AG09309 (cell line): Measurements from ENCODE around the gene LRFN2.

Experiments
- DNase-seq: peaks from one replicate; pipeline ENCODE4 v3.0.0-alpha.2; 2010; ENCODE audit warnings: low read depth
- H3K4me3 ChIP-seq: 2 replicates; pipeline ENCODE4 v1.5.1; 2011; ENCODE audit warnings: mild to moderate bottlenecking, low read depth, low read length, moderate library complexity; ENCODE audit not compliant: control insufficient read depth
- TF ChIP-seq, protein P1 (sequence below): IDR thresholded peaks from 2 replicates; pipeline ENCODE4 v1.5.1; 2011; ENCODE audit warnings: mild to moderate bottlenecking, low read depth, low read length, inconsistent platforms; ENCODE audit not compliant: insufficient read depth, control insufficient read depth; ENCODE audit errors: missing control alignments

LRFN2 gene

DNA sequence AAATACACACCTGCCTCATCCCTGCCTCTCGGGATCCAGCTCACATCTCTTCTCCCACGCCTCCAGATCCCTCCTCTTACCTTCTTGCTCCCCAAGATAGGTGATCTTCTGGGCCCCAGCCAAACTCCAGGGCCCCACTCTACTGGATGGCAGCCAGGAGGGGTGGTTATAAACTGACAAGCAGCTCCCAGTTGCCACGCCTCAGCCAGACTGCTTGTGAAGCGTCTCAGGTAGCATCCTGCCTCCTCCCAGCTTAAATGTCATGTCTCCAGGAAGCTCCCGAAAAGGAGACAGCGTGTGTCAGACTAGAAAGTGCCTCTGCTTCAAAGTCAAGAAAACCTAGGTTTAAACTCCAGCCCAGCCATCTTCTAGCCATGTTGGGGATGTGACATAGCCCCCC is 114.1 kb downstream of the LRFN2 start:
- DNase-seq = no peak
- TF ChIP-seq, protein P1, sequence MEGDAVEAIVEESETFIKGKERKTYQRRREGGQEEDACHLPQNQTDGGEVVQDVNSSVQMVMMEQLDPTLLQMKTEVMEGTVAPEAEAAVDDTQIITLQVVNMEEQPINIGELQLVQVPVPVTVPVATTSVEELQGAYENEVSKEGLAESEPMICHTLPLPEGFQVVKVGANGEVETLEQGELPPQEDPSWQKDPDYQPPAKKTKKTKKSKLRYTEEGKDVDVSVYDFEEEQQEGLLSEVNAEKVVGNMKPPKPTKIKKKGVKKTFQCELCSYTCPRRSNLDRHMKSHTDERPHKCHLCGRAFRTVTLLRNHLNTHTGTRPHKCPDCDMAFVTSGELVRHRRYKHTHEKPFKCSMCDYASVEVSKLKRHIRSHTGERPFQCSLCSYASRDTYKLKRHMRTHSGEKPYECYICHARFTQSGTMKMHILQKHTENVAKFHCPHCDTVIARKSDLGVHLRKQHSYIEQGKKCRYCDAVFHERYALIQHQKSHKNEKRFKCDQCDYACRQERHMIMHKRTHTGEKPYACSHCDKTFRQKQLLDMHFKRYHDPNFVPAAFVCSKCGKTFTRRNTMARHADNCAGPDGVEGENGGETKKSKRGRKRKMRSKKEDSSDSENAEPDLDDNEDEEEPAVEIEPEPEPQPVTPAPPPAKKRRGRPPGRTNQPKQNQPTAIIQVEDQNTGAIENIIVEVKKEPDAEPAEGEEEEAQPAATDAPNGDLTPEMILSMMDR = no peak
- no peak overlapping the region for H3K4me3 ChIP-seq

GRCh38 chr6:40472353-40472752 is 114.8 kb downstream of the LRFN2 start:
- no peak overlapping the region for H3K4me3 ChIP-seq
- DNase-seq = no peak
- TF ChIP-seq, protein P1 = no peak

GRCh38 chr6:40471243-40471642 is 115.9 kb downstream of the LRFN2 start:
- no peak for DNase-seq
- H3K4me3 ChIP-seq = no peak overlapping the region
- TF ChIP-seq, protein P1 = no peak

- no peak overlapping the region for H3K4me3 ChIP-seq
- TF ChIP-seq, protein P1 = no peak
- DNase-seq = no peak
These were observed 117.8 kb downstream of the LRFN2 start for GRCh38 chr6:40469323-40469722.

DNA sequence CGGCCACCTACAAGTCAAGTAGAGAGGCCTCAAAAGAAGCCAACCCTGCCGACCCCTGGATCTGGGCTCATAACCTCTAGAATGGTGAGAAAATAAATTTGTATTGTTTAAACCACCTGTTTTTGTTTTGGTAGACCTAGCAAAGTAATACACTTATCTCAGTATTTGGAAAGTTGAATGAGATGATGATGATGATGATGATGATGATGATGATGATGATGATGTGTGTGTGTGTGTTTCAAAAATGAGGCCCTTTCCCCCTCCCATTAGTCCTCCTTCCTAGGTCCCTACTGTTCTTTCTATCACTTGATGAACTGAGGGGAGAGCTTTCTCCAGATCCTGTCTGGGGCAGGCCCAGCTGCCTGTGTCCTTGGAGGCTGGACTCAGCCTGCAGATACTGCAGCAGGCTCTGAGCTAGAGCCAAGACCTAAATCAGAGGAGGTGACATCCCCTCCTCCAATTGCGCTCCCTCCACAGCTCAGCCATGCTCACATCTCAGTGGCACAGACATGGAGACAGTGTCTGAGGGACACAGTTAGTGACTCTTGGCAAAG is 120.1 kb downstream of the LRFN2 start:
- H3K4me3 ChIP-seq = no peak overlapping the region
- no peak for DNase-seq
- TF ChIP-seq, protein P1 = no peak

DNA sequence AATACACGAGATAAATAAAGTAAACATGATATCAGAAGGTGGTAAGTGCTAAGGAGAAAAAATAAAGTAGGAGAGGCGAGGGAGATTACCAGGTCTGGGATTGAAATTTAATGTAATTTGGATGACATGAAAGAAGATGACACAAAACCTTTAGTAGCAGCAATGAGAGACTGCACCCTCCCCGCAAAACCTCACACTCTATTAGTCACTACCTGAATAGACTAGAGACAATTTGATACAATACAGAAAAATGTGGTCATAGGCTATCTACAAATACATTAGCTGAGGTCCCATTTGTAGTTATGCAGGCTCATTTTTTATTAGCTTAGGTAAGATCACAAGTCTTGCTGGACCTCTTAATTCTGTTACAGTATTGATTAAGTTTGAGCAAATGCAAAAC is 125.5 kb downstream of the LRFN2 start:
- TF ChIP-seq, protein P1 = no peak
- H3K4me3 ChIP-seq = no peak overlapping the region
- DNase-seq = no peak

GRCh38 chr6:40460380-40460779 is 126.8 kb downstream of the LRFN2 start:
- TF ChIP-seq, protein P1 = no peak
- H3K4me3 ChIP-seq = no peak overlapping the region
- no peak for DNase-seq
